CD14-positive monocyte (primary cell): Measurements from ENCODE around the gene USP34. TPM values are rescaled to one million over a fixed set of nuclear protein-coding genes. Genes with fewer than 3 reads are reported as not detected.

Experiments
- DNase-seq, 3 donors: peaks; one replicate each; pipeline ENCODE4 v3.0.0-alpha.2; 2011 to 2022
- H2AFZ ChIP-seq: 2 replicates; pipeline ENCODE4 v1.6.0; 2012; ENCODE audit warnings: mild to moderate bottlenecking, low read depth, low read length, inconsistent platforms; ENCODE audit not compliant: insufficient read depth, poor library complexity, severe bottlenecking
- H3K27ac ChIP-seq, 2 donors: 1 replicate in 1 of 2; 2 replicates in 1 of 2; pipeline ENCODE4 v1.5.1; 2012 to 2013; ENCODE audit warnings: low read length in 2 of 2, control low read depth in 1 of 2, inconsistent platforms in 1 of 2, low read depth in 1 of 2, mild to moderate bottlenecking in 1 of 2
- H3K27me3 ChIP-seq, 2 donors: one replicate each; pipeline versions ENCODE4 v1.6.0 to v1.6.1; 2011 to 2013; ENCODE audit warnings: low read length in 2 of 2; ENCODE audit not compliant: control insufficient read depth in 2 of 2, insufficient read depth in 2 of 2
- H3K36me3 ChIP-seq, 2 donors: replicated peaks in 1 of 2; 1 replicate in 1 of 2; 2 replicates in 1 of 2; pipeline versions ENCODE4 v1.5.1 to v1.6.1; 2012 to 2013; ENCODE audit warnings: low read length in 2 of 2, control low read depth in 1 of 2, inconsistent platforms in 1 of 2, mild to moderate bottlenecking in 1 of 2; ENCODE audit not compliant: insufficient read depth in 2 of 2, control insufficient read depth in 1 of 2
- H3K4me1 ChIP-seq, 2 donors: 1 replicate in 1 of 2; 2 replicates in 1 of 2; pipeline versions ENCODE4 v1.5.1 to v1.6.1; 2012 to 2013; ENCODE audit warnings: low read length in 2 of 2, control low read depth in 1 of 2, inconsistent platforms in 1 of 2, mild to moderate bottlenecking in 1 of 2, moderate library complexity in 1 of 2; ENCODE audit not compliant: insufficient read depth in 2 of 2, control insufficient read depth in 1 of 2
- H3K4me2 ChIP-seq: replicated peaks from 2 replicates; pipeline ENCODE3; 2012; ENCODE audit warnings: low read length, moderate library complexity, mild to moderate bottlenecking; ENCODE audit not compliant: poor library complexity, severe bottlenecking; ENCODE audit errors: extremely low read depth
- H3K4me3 ChIP-seq, 3 experiments: fragments of 200-600 bp in 1 of 3; sonication (generic) in 1 of 3; replicated peaks in 1 of 3; 1 replicate in 2 of 3; 2 replicates in 1 of 3; pipeline ENCODE4 v1.5.1; 2011 to 2013; ENCODE audit warnings: low read length in 3 of 3, mild to moderate bottlenecking in 3 of 3, control low read depth in 2 of 3, low read depth in 2 of 3, inconsistent platforms in 1 of 3, moderate library complexity in 1 of 3
- H3K79me2 ChIP-seq: 2 replicates; pipeline ENCODE4 v1.6.0; 2012; ENCODE audit warnings: mild to moderate bottlenecking, control low read depth, inconsistent platforms, low read length, moderate library complexity; ENCODE audit not compliant: insufficient read depth
- H3K9ac ChIP-seq: 2 replicates; pipeline ENCODE4 v1.6.0; 2017; ENCODE audit warnings: low read length, mild to moderate bottlenecking; ENCODE audit not compliant: insufficient read depth, poor library complexity, severe bottlenecking
- H3K9me3 ChIP-seq, 2 donors: replicated peaks in 1 of 2; 1 replicate in 1 of 2; 2 replicates in 1 of 2; pipeline versions ENCODE4 v1.5.1 to v1.6.1; 2012 to 2013; ENCODE audit warnings: low read length in 2 of 2, control low read depth in 1 of 2; ENCODE audit not compliant: control insufficient read depth in 1 of 2, insufficient read depth in 1 of 2
- H4K20me1 ChIP-seq: 2 replicates; pipeline ENCODE4 v1.6.0; 2012; ENCODE audit warnings: mild to moderate bottlenecking, low read length, control low read depth, moderate library complexity; ENCODE audit not compliant: insufficient read depth
- H3K27ac Mint-ChIP-seq, 7 donors: one replicate each; pipeline ENCODE4 v1.8.0; 2020; ENCODE audit warnings: mild to moderate bottlenecking in 7 of 7, mixed read lengths in 7 of 7, moderate library complexity in 6 of 7, inconsistent platforms in 2 of 7
- H3K27me3 Mint-ChIP-seq, 3 donors: one replicate each; pipeline ENCODE4 v1.8.0; 2021 to 2022; ENCODE audit warnings: low read depth in 3 of 3, mild to moderate bottlenecking in 3 of 3, mixed read lengths in 3 of 3, moderate library complexity in 3 of 3, inconsistent platforms in 1 of 3
- H3K36me3 Mint-ChIP-seq, 2 donors: one replicate each; pipeline ENCODE4 v1.8.0; 2020; ENCODE audit warnings: mixed read lengths in 2 of 2, inconsistent platforms in 1 of 2, mild to moderate bottlenecking in 1 of 2
- H3K4me1 Mint-ChIP-seq: one replicate; pipeline ENCODE4 v1.8.0; 2020; ENCODE audit warnings: mild to moderate bottlenecking, mixed read lengths
- H3K4me3 Mint-ChIP-seq, 2 donors: one replicate each; pipeline ENCODE4 v1.8.0; 2020; ENCODE audit warnings: mild to moderate bottlenecking in 2 of 2, mixed read lengths in 2 of 2, moderate library complexity in 1 of 2
- H3K9me3 Mint-ChIP-seq, 7 donors: one replicate each; pipeline ENCODE4 v1.8.0; 2020 to 2022; ENCODE audit warnings: mixed read lengths in 7 of 7, mild to moderate bottlenecking in 6 of 7, moderate library complexity in 6 of 7, inconsistent platforms in 2 of 7
- WGBS: methylation state at CpG from one replicate; pipeline ENCODE4 v1.1.5; 2013; ENCODE audit warnings: missing lambda C conversion rate; ENCODE audit not compliant: insufficient coverage; 5-methylcytosine and 5-hydroxymethylcytosine counted together
- intact Hi-C, 2 donors: fragments of 100-400 bp; cut with micrococcal nuclease; formaldehyde crosslinking; loops; one replicate each; pipeline versions ENCODE4 v1.15.0 to v1.15.1; 2023
- polyA plus RNA-seq, 3 donors: library from polyadenylated mRNA; depleted of rRNA in 1 of 3; unstranded in 2 of 3; stranded (reverse) in 1 of 3; fragments of 300-500 nt in 2 of 3; fragments of >200 nt in 1 of 3; fragmentation: Illumina TruSeq in 2 of 3; gene quantifications; 1 replicate in 2 of 3; 2 replicates in 1 of 3; pipeline ENCODE4 v1.2.3, GENCODE V29; 2012 to 2021
- TF ChIP-seq, protein P1 (sequence below): fragments of 200-600 bp; IDR thresholded peaks from one replicate; pipeline ENCODE4 v1.8.0; 2022; ENCODE audit warnings: antibody characterized with exemption, mild to moderate bottlenecking

Gene USP34
- polyA plus RNA-seq, 3 donors, result 2.8 to 47.2 (median 5.9) TPM

DNA sequence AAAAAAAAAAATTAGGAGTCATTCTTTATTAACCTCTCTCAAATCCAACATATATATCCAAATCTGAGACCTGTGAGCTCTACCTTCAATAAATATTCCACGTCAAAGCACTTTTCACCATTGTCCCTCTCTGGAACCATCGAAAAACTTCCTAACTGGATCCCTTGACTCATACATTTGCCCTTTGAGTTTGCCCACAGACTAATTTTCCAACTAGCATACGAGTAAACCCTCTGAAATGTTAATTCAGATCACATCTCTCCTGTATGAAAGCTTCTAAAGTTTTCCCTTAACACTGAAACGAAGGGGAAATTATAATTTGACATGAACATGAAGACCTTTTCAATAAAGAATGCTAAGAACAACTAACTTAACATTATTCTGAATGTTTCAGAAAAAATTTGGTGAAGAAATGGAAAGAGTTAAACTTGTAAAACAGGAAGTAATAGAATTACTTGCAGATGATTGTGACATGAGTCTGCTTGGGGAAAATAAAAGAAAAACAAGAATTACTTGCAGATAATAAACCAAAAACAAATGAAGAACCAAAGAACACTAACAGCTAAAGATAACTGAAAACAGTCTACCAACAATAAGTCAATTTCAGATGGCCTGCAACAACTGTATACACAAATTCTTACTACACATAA is 198.3 kb downstream of the USP34 start:
- Histone ChIP-seq H2AFZ (no peak overlapping the region), H3K27ac (peak overlapping the region in 1 of 2 donors; percentile 48), H3K79me2 (no peaks in the 10 kb centered on the region), H3K36me3 (peaks cover 38 to 68% of the 10 kb centered on the region in 2 donors), H3K9me3 (no peaks in the 10 kb centered on the region), H3K9ac (no peak overlapping the region), H3K4me2 (no peak overlapping the region), H3K4me3 (no peak overlapping the region), H3K4me1 (no peaks in the 10 kb centered on the region), H3K27me3 (no peaks in the 10 kb centered on the region), H4K20me1 (no peaks in the 10 kb centered on the region)
- no peaks in the 10 kb centered on the region for H3K9me3 Mint-ChIP-seq
- intact Hi-C loops, result no loop called here
- WGBS, result 100% methylated on average over 2 of the region's 4 CpGs
- H3K4me3 Mint-ChIP-seq, result no peak overlapping the region
- peaks cover 10% of the 10 kb centered on the region for H3K4me1 Mint-ChIP-seq
- H3K27me3 Mint-ChIP-seq, result no peaks in the 10 kb centered on the region
- TF ChIP-seq, protein P1, sequence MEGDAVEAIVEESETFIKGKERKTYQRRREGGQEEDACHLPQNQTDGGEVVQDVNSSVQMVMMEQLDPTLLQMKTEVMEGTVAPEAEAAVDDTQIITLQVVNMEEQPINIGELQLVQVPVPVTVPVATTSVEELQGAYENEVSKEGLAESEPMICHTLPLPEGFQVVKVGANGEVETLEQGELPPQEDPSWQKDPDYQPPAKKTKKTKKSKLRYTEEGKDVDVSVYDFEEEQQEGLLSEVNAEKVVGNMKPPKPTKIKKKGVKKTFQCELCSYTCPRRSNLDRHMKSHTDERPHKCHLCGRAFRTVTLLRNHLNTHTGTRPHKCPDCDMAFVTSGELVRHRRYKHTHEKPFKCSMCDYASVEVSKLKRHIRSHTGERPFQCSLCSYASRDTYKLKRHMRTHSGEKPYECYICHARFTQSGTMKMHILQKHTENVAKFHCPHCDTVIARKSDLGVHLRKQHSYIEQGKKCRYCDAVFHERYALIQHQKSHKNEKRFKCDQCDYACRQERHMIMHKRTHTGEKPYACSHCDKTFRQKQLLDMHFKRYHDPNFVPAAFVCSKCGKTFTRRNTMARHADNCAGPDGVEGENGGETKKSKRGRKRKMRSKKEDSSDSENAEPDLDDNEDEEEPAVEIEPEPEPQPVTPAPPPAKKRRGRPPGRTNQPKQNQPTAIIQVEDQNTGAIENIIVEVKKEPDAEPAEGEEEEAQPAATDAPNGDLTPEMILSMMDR, result no peak
- peak overlapping the region in 2 of 7 donors; percentile 25 to 27 for H3K27ac Mint-ChIP-seq
- no peak for DNase-seq
- H3K36me3 Mint-ChIP-seq, result peaks cover 52 to 67% of the 10 kb centered on the region in 2 donors

DNA sequence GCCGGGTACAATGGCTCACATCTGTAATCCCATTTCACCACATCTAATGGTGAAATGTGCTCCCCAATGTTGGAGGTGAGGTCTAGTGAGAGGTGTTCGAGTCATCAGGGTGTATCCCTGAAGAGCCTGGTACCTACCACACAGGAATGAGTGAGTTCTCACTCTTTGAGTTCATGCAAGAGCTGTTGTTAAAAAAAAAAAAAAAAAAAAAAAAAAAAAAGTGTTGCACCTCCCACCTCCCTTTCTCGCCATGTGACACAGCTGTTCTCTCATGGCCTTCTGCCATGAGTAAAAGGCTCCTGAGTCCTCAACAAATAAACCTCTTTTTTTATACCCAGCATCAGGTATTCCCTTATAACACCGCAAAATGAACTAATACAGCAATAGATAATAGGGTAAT is 202.6 kb downstream of the USP34 start:
- Histone ChIP-seq H3K36me3 (peaks cover 38 to 68% of the 10 kb centered on the region in 2 donors), H3K27me3 (no peaks in the 10 kb centered on the region), H3K27ac (no peak overlapping the region), H3K4me2 (no peak overlapping the region), H2AFZ (no peak overlapping the region), H3K9me3 (no peaks in the 10 kb centered on the region), H3K79me2 (no peaks in the 10 kb centered on the region), H3K4me1 (no peaks in the 10 kb centered on the region), H3K9ac (no peak overlapping the region), H4K20me1 (no peaks in the 10 kb centered on the region), H3K4me3 (no peak overlapping the region)
- no peaks in the 10 kb centered on the region for H3K27me3 Mint-ChIP-seq
- no peak overlapping the region for H3K4me3 Mint-ChIP-seq
- peaks cover 50 to 70% of the 10 kb centered on the region in 2 donors for H3K36me3 Mint-ChIP-seq
- H3K4me1 Mint-ChIP-seq, result peaks cover 7% of the 10 kb centered on the region
- no peak for DNase-seq
- intact Hi-C loops, result no loop called here
- peaks cover 0 to 1% (median 0%) of the 10 kb centered on the region in 7 donors for H3K9me3 Mint-ChIP-seq
- no CpG with 5 or more reads among the region's 4 CpGs for WGBS
- TF ChIP-seq, protein P1, result no peak
- no peak overlapping the region for H3K27ac Mint-ChIP-seq
